Neural cell (in vitro differentiated cells): ENCODE measurements around the gene COLEC11. TPM values are rescaled to one million over a fixed set of nuclear protein-coding genes. Genes with fewer than 3 reads are reported as not detected.
"Not testable (repeated sequence)": the region's sequence is repeated elsewhere in the genome, so short reads cannot be mapped to it uniquely, and the experiment has no call there.

Experiments used
- H2AFZ ChIP-seq: fragments of 200-600, 300-800 bp; sonication (generic), shearing (Covaris generic); 2 replicates; pipeline ENCODE4 v1.6.0; 2014; ENCODE audit warnings: low read depth, mild to moderate bottlenecking, antibody characterized with exemption, low read length, moderate library complexity
- H3F3A ChIP-seq: fragments of 200-600 bp; shearing (Covaris generic); 2 replicates; pipeline ENCODE4 v1.6.1; 2016; ENCODE audit warnings: mild to moderate bottlenecking, moderate library complexity, mixed read lengths, antibody characterized with exemption, low read length; ENCODE audit not compliant: insufficient read depth, poor library complexity, severe bottlenecking
- H3K27ac ChIP-seq: fragments of 200-600, 300-800 bp; sonication (generic), shearing (Covaris generic); 2 replicates; pipeline ENCODE4 v1.5.1; 2014; ENCODE audit warnings: mild to moderate bottlenecking, low read length, moderate library complexity
- H3K27me3 ChIP-seq: fragments of 300-800, 200-600 bp; sonication (generic), shearing (Covaris generic); 2 replicates; pipeline ENCODE4 v1.6.0; 2014; ENCODE audit warnings: mild to moderate bottlenecking, low read depth, low read length, moderate library complexity; ENCODE audit not compliant: insufficient read depth
- H3K36me3 ChIP-seq: fragments of 300-800, 200-600 bp; sonication (generic), shearing (Covaris generic); 2 replicates; pipeline ENCODE4 v1.5.1; 2014; ENCODE audit warnings: mild to moderate bottlenecking, antibody characterized with exemption, low read length, moderate library complexity; ENCODE audit not compliant: insufficient read depth
- H3K4me2 ChIP-seq: fragments of 300-800, 200-600 bp; sonication (generic), shearing (Covaris generic); 2 replicates; pipeline ENCODE4 v1.6.0; 2014; ENCODE audit warnings: mild to moderate bottlenecking, low read length
- H3K4me3 ChIP-seq: fragments of 300-800, 200-600 bp; sonication (generic), shearing (Covaris generic); 2 replicates; pipeline ENCODE4 v1.5.1; 2014; ENCODE audit warnings: mild to moderate bottlenecking, low read length, moderate library complexity
- H3K79me2 ChIP-seq: fragments of 200-600 bp; shearing (Covaris generic); replicated peaks from 2 replicates; pipeline ENCODE4 v1.6.0; 2014; ENCODE audit warnings: mild to moderate bottlenecking, low read length, moderate library complexity; ENCODE audit not compliant: insufficient read depth
- H3K9ac ChIP-seq: fragments of 300-800, 200-600 bp; sonication (generic), shearing (Covaris generic); 2 replicates; pipeline ENCODE4 v1.6.1; 2016; ENCODE audit warnings: mild to moderate bottlenecking, low read length, mixed read lengths
- H3K9me2 ChIP-seq: fragments of 200-600 bp; shearing (Covaris generic); 2 replicates; pipeline ENCODE4 v1.6.1; 2016; ENCODE audit warnings: mild to moderate bottlenecking, low read length, mixed read lengths; ENCODE audit not compliant: insufficient read depth
- H3K9me3 ChIP-seq: fragments of 200-600, 300-800 bp; sonication (generic), shearing (Covaris generic); 2 replicates; pipeline ENCODE4 v1.6.1; 2016; ENCODE audit warnings: mild to moderate bottlenecking, mixed run types, low read length, moderate library complexity, mixed read lengths
- H4K20me1 ChIP-seq: fragments of 200-600 bp; shearing (Covaris generic); 2 replicates; pipeline ENCODE4 v1.6.1; 2016; ENCODE audit warnings: mild to moderate bottlenecking, mixed run types; ENCODE audit not compliant: insufficient read depth
- CTCF ChIP-seq: fragments of 450-650 bp; IDR thresholded peaks from 2 replicates; pipeline ENCODE4 v1.5.1; 2014; ENCODE audit warnings: antibody characterized with exemption, mild to moderate bottlenecking, moderate library complexity; ENCODE audit not compliant: poor library complexity, severe bottlenecking
- EP300 ChIP-seq: fragments of 450-650 bp; conservative IDR thresholded peaks from 2 replicates; pipeline ENCODE4 v1.6.1; 2014; ENCODE audit warnings: antibody characterized with exemption, mild to moderate bottlenecking, moderate library complexity; ENCODE audit not compliant: poor library complexity, severe bottlenecking
- EZH2 ChIP-seq: fragments of 200-600, 300-800 bp; shearing (Covaris generic), sonication (generic); IDR thresholded peaks from 2 replicates; pipeline ENCODE4 v1.6.1; 2014; ENCODE audit warnings: antibody characterized with exemption, low read length, borderline replicate concordance, mild to moderate bottlenecking; ENCODE audit not compliant: insufficient read depth, poor library complexity, severe bottlenecking
- MXI1 ChIP-seq: fragments of 450-650 bp; conservative IDR thresholded peaks from 2 replicates; pipeline ENCODE4 v1.6.1; 2014; ENCODE audit warnings: antibody characterized with exemption, mild to moderate bottlenecking; ENCODE audit not compliant: poor library complexity, severe bottlenecking
- POLR2AphosphoS5 ChIP-seq: IDR thresholded peaks from 2 replicates; pipeline ENCODE4 v1.6.1; 2012
- RAD21 ChIP-seq: fragments of 450-650 bp; conservative IDR thresholded peaks from 2 replicates; pipeline ENCODE4 v1.6.1; 2014; ENCODE audit warnings: antibody characterized with exemption, mild to moderate bottlenecking, moderate library complexity
- REST ChIP-seq: IDR thresholded peaks from 2 replicates; pipeline ENCODE4 v1.6.1; 2012; ENCODE audit warnings: borderline replicate concordance
- SMC3 ChIP-seq: fragments of 450-650 bp; conservative IDR thresholded peaks from 2 replicates; pipeline ENCODE4 v1.6.1; 2014; ENCODE audit warnings: antibody characterized with exemption, mild to moderate bottlenecking, moderate library complexity; ENCODE audit not compliant: poor library complexity
- TAF1 ChIP-seq: IDR thresholded peaks from 2 replicates; pipeline ENCODE4 v1.6.1; 2012; ENCODE audit warnings: low read depth
- polyA plus RNA-seq: library from polyadenylated mRNA; depleted of rRNA; stranded (reverse); fragments of >200 nt; gene quantifications from 2 replicates; pipeline ENCODE4 v1.2.3, GENCODE V29; 2014

Gene COLEC11
- polyA plus RNA-seq, 1 donor from 2014 or later, result 4.0 TPM

GRCh38 chr2:3608373-3609278 is 13.7 kb downstream of the COLEC11 start:
- no peak overlapping the region for H2AFZ ChIP-seq
- TF ChIP-seq RAD21, result no peak
- TF ChIP-seq REST, result no peak
- TF ChIP-seq EP300, result no peak
- TF ChIP-seq CTCF, result no peak
- TF ChIP-seq MXI1, result no peak
- no peak for TF ChIP-seq POLR2AphosphoS5
- TF ChIP-seq TAF1, result no peak
- TF ChIP-seq EZH2, result no peak
- TF ChIP-seq SMC3, result no peak
- H3F3A ChIP-seq, result no peaks in the 10 kb centered on the region
- H4K20me1 ChIP-seq, result no peaks in the 10 kb centered on the region
- H3K9me3 ChIP-seq, result no peaks in the 10 kb centered on the region
- H3K9me2 ChIP-seq, result no peaks in the 10 kb centered on the region
- H3K36me3 ChIP-seq, result no peaks in the 10 kb centered on the region
- H3K4me3 ChIP-seq, result no peak overlapping the region
- H3K27ac ChIP-seq, result no peak overlapping the region
- no peak overlapping the region for H3K9ac ChIP-seq
- no peaks in the 10 kb centered on the region for H3K79me2 ChIP-seq
- no peak overlapping the region for H3K4me2 ChIP-seq
- no peaks in the 10 kb centered on the region for H3K27me3 ChIP-seq

GRCh38 chr2:3609279-3609673 is 14.4 kb downstream of the COLEC11 start:
- not testable (repeated sequence) for H3K9ac ChIP-seq, H3K9me2 ChIP-seq, H3K79me2 ChIP-seq, H3K36me3 ChIP-seq, H2AFZ ChIP-seq, H3F3A ChIP-seq, H3K27ac ChIP-seq, H3K9me3 ChIP-seq, H4K20me1 ChIP-seq, H3K4me2 ChIP-seq, H3K27me3 ChIP-seq, H3K4me3 ChIP-seq
